A549 (cell line): Measurements from ENCODE around the gene TROAP.

Experiments used
- CEBPB ChIP-seq, 2 experiments: fragments of >200 bp in 1 of 2; sonication (Bioruptor Twin) in 1 of 2; formaldehyde crosslinking in 1 of 2; IDR thresholded peaks; 2 replicates each; pipeline ENCODE4 v1.6.1; 2012 to 2016
- CHD2 ChIP-seq: fragments of 150-350 bp; IDR thresholded peaks from 2 replicates; pipeline ENCODE4 v1.6.1; 2014; ENCODE audit warnings: low read length; ENCODE audit not compliant: partially characterized antibody
- CTCF ChIP-seq: fragments of >200 bp; sonication (Bioruptor Twin); formaldehyde crosslinking; IDR thresholded peaks from 3 replicates; pipeline ENCODE4 v1.5.1; 2016
- EP300 ChIP-seq, 2 experiments: fragments of >200 bp; sonication (Bioruptor Twin); formaldehyde crosslinking; IDR thresholded peaks; 2 replicates in 1 of 2; 3 replicates in 1 of 2; pipeline ENCODE4 v1.6.1; 2016 to 2017
- ESRRA ChIP-seq: fragments of 150-350 bp; IDR thresholded peaks from 2 replicates; pipeline ENCODE4 v1.6.1; 2014; ENCODE audit warnings: mild to moderate bottlenecking, low read length, borderline replicate concordance
- HMGXB4 ChIP-seq: fragments of 250-450 bp; sonication (Bioruptor Pico); IDR thresholded peaks from 2 replicates; pipeline ENCODE4 v1.5.0; 2021; ENCODE audit warnings: mild to moderate bottlenecking, moderate library complexity, borderline replicate concordance
- POLR2A ChIP-seq: IDR thresholded peaks from 2 replicates; pipeline ENCODE4 v1.6.1; 2012; ENCODE audit warnings: mild to moderate bottlenecking, low read length
- RCOR1 ChIP-seq: fragments of 150-350 bp; IDR thresholded peaks from 2 replicates; pipeline ENCODE4 v1.6.1; 2014; ENCODE audit warnings: antibody characterized with exemption, low read length, low read depth
- TFCP2L1 ChIP-seq: fragments of 250-450 bp; sonication (Bioruptor Pico); IDR thresholded peaks from 2 replicates; pipeline ENCODE4 v1.5.0; 2021; ENCODE audit warnings: mild to moderate bottlenecking
- USF2 ChIP-seq: fragments of 450-650 bp; IDR thresholded peaks from 2 replicates; pipeline ENCODE4 v1.6.1; 2014; ENCODE audit warnings: antibody characterized with exemption

GRCh38 chr12:49369411-49370145, 46.5 kb downstream of the TROAP start:
- TF ChIP-seq CTCF = peak; percentile 16; the same call in 1 of the 3 replicates
- TF ChIP-seq RCOR1 = no peak
- TF ChIP-seq CHD2 = no peak
- TF ChIP-seq POLR2A = no peak
- no peak for TF ChIP-seq TFCP2L1 (CRISPR knock-in tag)
- no peak for TF ChIP-seq USF2
- TF ChIP-seq CEBPB (IDR thresholded peaks at IDR 0.05) = no peak
- no peak for TF ChIP-seq HMGXB4
- no peak for TF ChIP-seq ESRRA
- TF ChIP-seq EP300 (IDR thresholded peaks at IDR 0.05) = no peak
